Measurements from ENCODE around the gene SLC43A3.

SLC43A3 gene

GRCh38 chr11:57357856-57358255 lies 69.1 kb downstream of the SLC43A3 start:
- DNase-seq (ENCODE audit: low spot score): no peak

- DNase-seq (ENCODE audit: low spot score): no peak
Observed at GRCh38 chr11:57357310-57357709, 69.6 kb downstream of the SLC43A3 start.

All from Ammon's horn (tissue), 1 donor.